Uterus (tissue), 2 donors: Measurements from ENCODE around the gene ACTL10.

Source experiments
- CTCF ChIP-seq, 4 experiments: fragments of 200-600 bp in 2 of 4; fragments of 450-650 bp in 2 of 4; sonication (generic) in 2 of 4; IDR thresholded peaks; one replicate each; pipeline ENCODE4 v1.5.1; 2016 to 2019; ENCODE audit warnings: antibody characterized with exemption in 4 of 4, mild to moderate bottlenecking in 2 of 4, moderate library complexity in 1 of 4
- POLR2A ChIP-seq, 2 donors: fragments of 450-650 bp; IDR thresholded peaks; one replicate each; pipeline ENCODE4 v1.6.1; 2016; ENCODE audit warnings: antibody characterized with exemption in 2 of 2, mild to moderate bottlenecking in 1 of 2, moderate library complexity in 1 of 2

GRCh38 chr20:33650111-33650752 lies 16.5 kb upstream of the ACTL10 start:
- TF ChIP-seq CTCF (IDR thresholded peaks at IDR 0.05) (no peak), POLR2A (IDR thresholded peaks at IDR 0.05) (no peak)
